GM23338 (cell line): ENCODE results near the gene OR2S2. TPM values are rescaled to one million over a fixed set of nuclear protein-coding genes. Genes with fewer than 3 reads are reported as not detected.

Source experiments
- EZH2phosphoT487 ChIP-seq: fragments of 200-600 bp; sonication (generic); IDR thresholded peaks from one replicate; pipeline ENCODE4 v1.8.1; 2018; ENCODE audit warnings: antibody characterized with exemption; ENCODE audit not compliant: unreplicated experiment
- JUNB ChIP-seq: IDR thresholded peaks from one replicate; pipeline ENCODE4 v1.6.1; 2016; ENCODE audit warnings: antibody characterized with exemption; ENCODE audit not compliant: unreplicated experiment
- POLR2AphosphoS5 ChIP-seq: IDR thresholded peaks from 2 replicates; pipeline ENCODE4 v1.6.1; 2016; ENCODE audit warnings: antibody characterized with exemption, low read depth
- STAT1 ChIP-seq: IDR thresholded peaks from one replicate; pipeline ENCODE4 v1.6.1; 2016; ENCODE audit warnings: antibody characterized with exemption; ENCODE audit not compliant: unreplicated experiment
- ZNF114 ChIP-seq: fragments of 250-450 bp; sonication (Bioruptor Pico); IDR thresholded peaks from 2 replicates; pipeline ENCODE4 v1.5.0; 2020; ENCODE audit warnings: mild to moderate bottlenecking, moderate library complexity
- polyA plus RNA-seq: library from polyadenylated mRNA; unstranded; fragments of >200 nt; fragmentation: Nextera tagmentation; extraction: Ambion mirVana; gene quantifications from 2 replicates; pipeline ENCODE4 v1.2.1, GENCODE V29; 2016
- total RNA-seq: library from RNA; depleted of rRNA; stranded (reverse); fragments of >200 nt; shearing (Covaris generic); gene quantifications from 2 replicates; pipeline ENCODE4 v1.2.3, GENCODE V29; 2014
- TF ChIP-seq, protein P1 (sequence below): fragments of 250-450 bp; sonication (Bioruptor Pico); IDR thresholded peaks from 2 replicates; pipeline ENCODE4 v1.5.0; 2020; ENCODE audit warnings: mild to moderate bottlenecking, moderate library complexity
- TF ChIP-seq, protein P2 (sequence below): IDR thresholded peaks from 2 replicates; pipeline ENCODE4 v1.6.1; 2016; ENCODE audit warnings: antibody characterized with exemption
- TF ChIP-seq, protein P3 (sequence below), 2 experiments: fragments of 200-600 bp in 1 of 2; sonication (generic) in 1 of 2; conservative IDR thresholded peaks; 2 replicates each; pipeline versions ENCODE4 v1.5.1 to v1.6.1; 2016 to 2017; ENCODE audit warnings: antibody characterized with exemption in 2 of 2, low read depth in 2 of 2, mild to moderate bottlenecking in 2 of 2, moderate library complexity in 1 of 2

Gene OR2S2
- total and polyA plus RNA-seq, 2 experiments from 2014 or later: not detected

DNA sequence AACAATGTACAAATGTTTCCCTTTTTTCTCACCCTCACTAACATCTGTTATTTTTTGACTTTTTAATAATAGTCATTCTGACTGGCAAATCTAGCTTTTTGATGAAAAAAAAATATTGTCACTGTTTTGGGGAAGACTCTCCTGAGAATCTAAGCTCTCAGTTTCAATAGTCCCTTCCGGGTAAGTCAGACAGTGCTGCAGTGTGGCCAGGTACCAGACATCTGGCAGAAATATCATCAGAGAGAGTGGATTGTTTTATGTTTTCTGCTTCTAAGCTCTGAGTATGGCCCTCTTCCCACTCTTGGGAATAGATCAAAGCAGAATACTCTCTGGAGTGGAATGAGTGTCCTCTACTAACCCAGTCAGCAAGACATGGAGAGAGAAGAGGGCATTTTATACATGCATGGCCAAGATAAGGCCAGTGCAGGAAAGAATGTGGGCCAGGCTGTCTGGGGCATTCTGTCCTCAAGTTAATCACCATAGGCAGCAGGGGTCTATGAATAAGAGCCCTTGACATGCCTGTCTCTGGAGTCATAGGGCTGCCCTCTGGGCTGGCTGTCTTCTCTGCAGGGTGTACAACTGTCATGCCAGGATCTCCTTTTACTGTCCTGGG lies 38.5 kb upstream of the OR2S2 start (continued):
- TF ChIP-seq, protein P1, sequence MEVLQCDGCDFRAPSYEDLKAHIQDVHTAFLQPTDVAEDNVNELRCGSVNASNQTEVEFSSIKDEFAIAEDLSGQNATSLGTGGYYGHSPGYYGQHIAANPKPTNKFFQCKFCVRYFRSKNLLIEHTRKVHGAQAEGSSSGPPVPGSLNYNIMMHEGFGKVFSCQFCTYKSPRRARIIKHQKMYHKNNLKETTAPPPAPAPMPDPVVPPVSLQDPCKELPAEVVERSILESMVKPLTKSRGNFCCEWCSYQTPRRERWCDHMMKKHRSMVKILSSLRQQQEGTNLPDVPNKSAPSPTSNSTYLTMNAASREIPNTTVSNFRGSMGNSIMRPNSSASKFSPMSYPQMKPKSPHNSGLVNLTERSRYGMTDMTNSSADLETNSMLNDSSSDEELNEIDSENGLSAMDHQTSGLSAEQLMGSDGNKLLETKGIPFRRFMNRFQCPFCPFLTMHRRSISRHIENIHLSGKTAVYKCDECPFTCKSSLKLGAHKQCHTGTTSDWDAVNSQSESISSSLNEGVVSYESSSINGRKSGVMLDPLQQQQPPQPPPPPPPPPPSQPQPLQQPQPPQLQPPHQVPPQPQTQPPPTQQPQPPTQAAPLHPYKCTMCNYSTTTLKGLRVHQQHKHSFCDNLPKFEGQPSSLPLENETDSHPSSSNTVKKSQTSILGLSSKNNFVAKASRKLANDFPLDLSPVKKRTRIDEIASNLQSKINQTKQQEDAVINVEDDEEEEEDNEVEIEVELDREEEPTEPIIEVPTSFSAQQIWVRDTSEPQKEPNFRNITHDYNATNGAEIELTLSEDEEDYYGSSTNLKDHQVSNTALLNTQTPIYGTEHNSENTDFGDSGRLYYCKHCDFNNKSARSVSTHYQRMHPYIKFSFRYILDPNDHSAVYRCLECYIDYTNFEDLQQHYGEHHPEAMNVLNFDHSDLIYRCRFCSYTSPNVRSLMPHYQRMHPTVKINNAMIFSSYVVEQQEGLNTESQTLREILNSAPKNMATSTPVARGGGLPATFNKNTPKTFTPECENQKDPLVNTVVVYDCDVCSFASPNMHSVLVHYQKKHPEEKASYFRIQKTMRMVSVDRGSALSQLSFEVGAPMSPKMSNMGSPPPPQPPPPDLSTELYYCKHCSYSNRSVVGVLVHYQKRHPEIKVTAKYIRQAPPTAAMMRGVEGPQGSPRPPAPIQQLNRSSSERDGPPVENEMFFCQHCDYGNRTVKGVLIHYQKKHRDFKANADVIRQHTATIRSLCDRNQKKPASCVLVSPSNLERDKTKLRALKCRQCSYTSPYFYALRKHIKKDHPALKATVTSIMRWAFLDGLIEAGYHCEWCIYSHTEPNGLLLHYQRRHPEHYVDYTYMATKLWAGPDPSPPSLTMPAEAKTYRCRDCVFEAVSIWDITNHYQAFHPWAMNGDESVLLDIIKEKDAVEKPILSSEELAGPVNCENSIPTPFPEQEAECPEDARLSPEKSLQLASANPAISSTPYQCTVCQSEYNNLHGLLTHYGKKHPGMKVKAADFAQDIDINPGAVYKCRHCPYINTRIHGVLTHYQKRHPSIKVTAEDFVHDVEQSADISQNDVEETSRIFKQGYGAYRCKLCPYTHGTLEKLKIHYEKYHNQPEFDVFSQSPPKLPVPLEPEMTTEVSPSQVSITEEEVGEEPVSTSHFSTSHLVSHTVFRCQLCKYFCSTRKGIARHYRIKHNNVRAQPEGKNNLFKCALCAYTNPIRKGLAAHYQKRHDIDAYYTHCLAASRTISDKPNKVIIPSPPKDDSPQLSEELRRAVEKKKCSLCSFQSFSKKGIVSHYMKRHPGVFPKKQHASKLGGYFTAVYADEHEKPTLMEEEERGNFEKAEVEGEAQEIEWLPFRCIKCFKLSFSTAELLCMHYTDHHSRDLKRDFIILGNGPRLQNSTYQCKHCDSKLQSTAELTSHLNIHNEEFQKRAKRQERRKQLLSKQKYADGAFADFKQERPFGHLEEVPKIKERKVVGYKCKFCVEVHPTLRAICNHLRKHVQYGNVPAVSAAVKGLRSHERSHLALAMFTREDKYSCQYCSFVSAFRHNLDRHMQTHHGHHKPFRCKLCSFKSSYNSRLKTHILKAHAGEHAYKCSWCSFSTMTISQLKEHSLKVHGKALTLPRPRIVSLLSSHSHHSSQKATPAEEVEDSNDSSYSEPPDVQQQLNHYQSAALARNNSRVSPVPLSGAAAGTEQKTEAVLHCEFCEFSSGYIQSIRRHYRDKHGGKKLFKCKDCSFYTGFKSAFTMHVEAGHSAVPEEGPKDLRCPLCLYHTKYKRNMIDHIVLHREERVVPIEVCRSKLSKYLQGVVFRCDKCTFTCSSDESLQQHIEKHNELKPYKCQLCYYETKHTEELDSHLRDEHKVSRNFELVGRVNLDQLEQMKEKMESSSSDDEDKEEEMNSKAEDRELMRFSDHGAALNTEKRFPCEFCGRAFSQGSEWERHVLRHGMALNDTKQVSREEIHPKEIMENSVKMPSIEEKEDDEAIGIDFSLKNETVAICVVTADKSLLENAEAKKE (CRISPR knock-in tag): no peak
- TF ChIP-seq, protein P2, sequence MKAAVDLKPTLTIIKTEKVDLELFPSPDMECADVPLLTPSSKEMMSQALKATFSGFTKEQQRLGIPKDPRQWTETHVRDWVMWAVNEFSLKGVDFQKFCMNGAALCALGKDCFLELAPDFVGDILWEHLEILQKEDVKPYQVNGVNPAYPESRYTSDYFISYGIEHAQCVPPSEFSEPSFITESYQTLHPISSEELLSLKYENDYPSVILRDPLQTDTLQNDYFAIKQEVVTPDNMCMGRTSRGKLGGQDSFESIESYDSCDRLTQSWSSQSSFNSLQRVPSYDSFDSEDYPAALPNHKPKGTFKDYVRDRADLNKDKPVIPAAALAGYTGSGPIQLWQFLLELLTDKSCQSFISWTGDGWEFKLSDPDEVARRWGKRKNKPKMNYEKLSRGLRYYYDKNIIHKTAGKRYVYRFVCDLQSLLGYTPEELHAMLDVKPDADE: no peak
- TF ChIP-seq, protein P3, sequence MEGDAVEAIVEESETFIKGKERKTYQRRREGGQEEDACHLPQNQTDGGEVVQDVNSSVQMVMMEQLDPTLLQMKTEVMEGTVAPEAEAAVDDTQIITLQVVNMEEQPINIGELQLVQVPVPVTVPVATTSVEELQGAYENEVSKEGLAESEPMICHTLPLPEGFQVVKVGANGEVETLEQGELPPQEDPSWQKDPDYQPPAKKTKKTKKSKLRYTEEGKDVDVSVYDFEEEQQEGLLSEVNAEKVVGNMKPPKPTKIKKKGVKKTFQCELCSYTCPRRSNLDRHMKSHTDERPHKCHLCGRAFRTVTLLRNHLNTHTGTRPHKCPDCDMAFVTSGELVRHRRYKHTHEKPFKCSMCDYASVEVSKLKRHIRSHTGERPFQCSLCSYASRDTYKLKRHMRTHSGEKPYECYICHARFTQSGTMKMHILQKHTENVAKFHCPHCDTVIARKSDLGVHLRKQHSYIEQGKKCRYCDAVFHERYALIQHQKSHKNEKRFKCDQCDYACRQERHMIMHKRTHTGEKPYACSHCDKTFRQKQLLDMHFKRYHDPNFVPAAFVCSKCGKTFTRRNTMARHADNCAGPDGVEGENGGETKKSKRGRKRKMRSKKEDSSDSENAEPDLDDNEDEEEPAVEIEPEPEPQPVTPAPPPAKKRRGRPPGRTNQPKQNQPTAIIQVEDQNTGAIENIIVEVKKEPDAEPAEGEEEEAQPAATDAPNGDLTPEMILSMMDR (conservative IDR thresholded peaks at IDR 0.05; ENCODE audit: low read depth in 2 of 2): no peak
- no peak for TF ChIP-seq EZH2phosphoT487
- no peak for TF ChIP-seq STAT1
- TF ChIP-seq JUNB: no peak
- no peak for TF ChIP-seq ZNF114
- TF ChIP-seq POLR2AphosphoS5: no peak
